Measurements from ENCODE around the gene MIS12. TPM values are rescaled to one million over a fixed set of nuclear protein-coding genes. Genes with fewer than 3 reads are reported as not detected.
A peak's percentile ranks its signal among the peaks of the same experiment; 100 is the strongest.

Gene MIS12
- total RNA-seq, 1 donor from 2014 or later, result 53.7 TPM

DNA sequence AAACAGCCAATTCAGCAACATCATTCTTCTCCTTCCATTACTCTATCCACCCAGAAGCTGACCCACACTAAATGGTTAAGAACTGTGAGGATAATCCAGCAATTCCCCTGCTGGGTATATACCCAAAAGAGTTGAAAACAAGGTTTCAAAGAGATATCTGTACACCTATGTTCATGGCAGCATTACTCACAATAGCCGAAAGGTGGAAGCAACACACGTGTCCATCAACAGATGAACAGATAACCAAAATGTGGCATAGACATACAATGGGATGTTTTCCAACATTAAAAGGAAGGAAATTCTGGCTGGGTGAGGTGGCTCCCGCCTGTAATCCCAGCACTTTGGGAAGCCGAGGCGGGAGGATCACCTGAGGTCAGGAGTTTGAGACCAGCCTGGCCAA, 19.9 kb downstream of the MIS12 start:
- Histone ChIP-seq H3K9me3 (ENCODE audit: low read depth) (no peaks in the 10 kb centered on the region), H3K4me2 (no peak overlapping the region), H3K27ac (no peak overlapping the region), H3K27me3 (peaks cover 20% of the 10 kb centered on the region), H3K4me1 (peaks cover 19% of the 10 kb centered on the region), H2AFZ (replicated peaks) (no peak overlapping the region), H3K4me3 (no peak overlapping the region), H3K36me3 (no peaks in the 10 kb centered on the region), H4K20me1 (ENCODE audit: low read depth) (no peaks in the 10 kb centered on the region), H3F3A (ENCODE audit: low read depth) (no peaks in the 10 kb centered on the region), H3K9ac (no peak overlapping the region), H3K79me2 (ENCODE audit: low read depth) (no peaks in the 10 kb centered on the region)
- Mint-ChIP-seq H3K4me3 (no peak overlapping the region), H3K27me3 (ENCODE audit: insufficient read depth, low read depth) (peaks cover 2% of the 10 kb centered on the region), H3K36me3 (no peaks in the 10 kb centered on the region), H3K27ac (no peak overlapping the region), H3K4me1 (peaks cover 42% of the 10 kb centered on the region), H3K9me3 (no peaks in the 10 kb centered on the region)
- no peak for DNase-seq (ENCODE audit: low spot score)
- TF ChIP-seq, protein P1, sequence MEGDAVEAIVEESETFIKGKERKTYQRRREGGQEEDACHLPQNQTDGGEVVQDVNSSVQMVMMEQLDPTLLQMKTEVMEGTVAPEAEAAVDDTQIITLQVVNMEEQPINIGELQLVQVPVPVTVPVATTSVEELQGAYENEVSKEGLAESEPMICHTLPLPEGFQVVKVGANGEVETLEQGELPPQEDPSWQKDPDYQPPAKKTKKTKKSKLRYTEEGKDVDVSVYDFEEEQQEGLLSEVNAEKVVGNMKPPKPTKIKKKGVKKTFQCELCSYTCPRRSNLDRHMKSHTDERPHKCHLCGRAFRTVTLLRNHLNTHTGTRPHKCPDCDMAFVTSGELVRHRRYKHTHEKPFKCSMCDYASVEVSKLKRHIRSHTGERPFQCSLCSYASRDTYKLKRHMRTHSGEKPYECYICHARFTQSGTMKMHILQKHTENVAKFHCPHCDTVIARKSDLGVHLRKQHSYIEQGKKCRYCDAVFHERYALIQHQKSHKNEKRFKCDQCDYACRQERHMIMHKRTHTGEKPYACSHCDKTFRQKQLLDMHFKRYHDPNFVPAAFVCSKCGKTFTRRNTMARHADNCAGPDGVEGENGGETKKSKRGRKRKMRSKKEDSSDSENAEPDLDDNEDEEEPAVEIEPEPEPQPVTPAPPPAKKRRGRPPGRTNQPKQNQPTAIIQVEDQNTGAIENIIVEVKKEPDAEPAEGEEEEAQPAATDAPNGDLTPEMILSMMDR (IDR thresholded peaks at IDR 0.05), result no peak
- TF ChIP-seq EZH2phosphoT487 (IDR thresholded peaks at IDR 0.05) (no peak), EZH2 (IDR thresholded peaks at IDR 0.05) (no peak)

DNA sequence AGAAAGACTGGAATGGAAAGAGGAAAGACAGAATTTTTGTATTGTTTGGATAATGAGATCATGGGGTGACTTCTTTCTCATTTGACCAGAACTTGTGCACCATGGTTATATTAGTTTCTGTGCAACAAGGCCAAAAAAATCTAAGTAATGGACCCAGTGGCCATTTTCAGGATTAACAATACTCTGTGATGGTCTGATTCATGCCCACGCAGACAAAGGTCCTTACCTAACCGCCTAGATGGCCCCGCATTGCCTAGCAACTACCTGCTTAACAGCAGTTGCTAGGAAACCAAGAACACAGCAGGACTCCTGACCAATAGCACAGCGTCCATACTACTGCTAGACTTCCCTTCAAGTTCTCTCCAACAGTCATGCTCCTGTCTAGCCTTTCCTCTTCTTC, 22.4 kb downstream of the MIS12 start:
- H3K9ac ChIP-seq, result no peak overlapping the region
- Mint-ChIP-seq H3K4me1 (peaks cover 43% of the 10 kb centered on the region), H3K36me3 (no peaks in the 10 kb centered on the region), H3K4me3 (peak overlapping the region; percentile 76), H3K27me3 (ENCODE audit: insufficient read depth, low read depth) (peaks cover 5% of the 10 kb centered on the region), H3K9me3 (peaks cover 3% of the 10 kb centered on the region), H3K27ac (peak overlapping the region; percentile 99)
- H2AFZ ChIP-seq (replicated peaks), result peak overlapping the region; percentile 62
- no peak overlapping the region for H3K4me3 ChIP-seq
- no peaks in the 10 kb centered on the region for H3K79me2 ChIP-seq (ENCODE audit: low read depth)
- H4K20me1 ChIP-seq (ENCODE audit: low read depth), result no peaks in the 10 kb centered on the region
- no peaks in the 10 kb centered on the region for H3K36me3 ChIP-seq
- DNase-seq (ENCODE audit: low spot score), result peak; percentile 86
- peaks cover 14% of the 10 kb centered on the region for H3K4me1 ChIP-seq
- no peaks in the 10 kb centered on the region for H3K9me3 ChIP-seq (ENCODE audit: low read depth)
- peak overlapping the region; percentile 48 for H3K4me2 ChIP-seq
- H3F3A ChIP-seq (ENCODE audit: low read depth), result no peaks in the 10 kb centered on the region
- H3K27ac ChIP-seq, result no peak overlapping the region
- no peaks in the 10 kb centered on the region for H3K27me3 ChIP-seq
- TF ChIP-seq, protein P1 (IDR thresholded peaks at IDR 0.05), result no peak
- TF ChIP-seq EZH2 (IDR thresholded peaks at IDR 0.05) (no peak), EZH2phosphoT487 (IDR thresholded peaks at IDR 0.05) (no peak)

DNA sequence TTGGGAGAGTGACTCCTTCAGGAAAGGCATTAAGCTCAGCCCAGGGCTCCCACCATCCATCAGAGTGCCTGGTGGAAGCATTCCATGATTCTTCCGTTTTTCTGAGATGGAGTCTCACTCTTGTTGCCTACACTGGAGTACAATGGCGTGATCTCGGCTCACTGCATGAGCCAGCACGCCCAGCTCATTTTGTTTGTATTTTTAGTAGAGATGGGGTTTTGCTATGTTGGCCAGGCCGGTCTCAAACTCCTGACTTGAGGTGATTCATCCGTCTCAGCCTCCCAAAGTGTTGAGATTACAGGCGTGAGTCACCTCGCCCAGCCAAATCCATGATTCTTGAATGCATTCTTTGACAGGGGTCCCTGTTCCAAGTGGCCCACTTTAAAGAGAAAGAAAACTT, 23.1 kb downstream of the MIS12 start:
- no peak overlapping the region for H3K9ac ChIP-seq
- H3K27ac Mint-ChIP-seq, result peak overlapping the region; percentile 99

More for the DNA sequence above, 23.1 kb downstream of the MIS12 start:
- Histone ChIP-seq H3F3A (ENCODE audit: low read depth) (no peaks in the 10 kb centered on the region), H3K27ac (no peak overlapping the region), H3K4me3 (no peak overlapping the region), H3K4me2 (no peak overlapping the region), H3K36me3 (no peaks in the 10 kb centered on the region), H3K27me3 (no peaks in the 10 kb centered on the region), H4K20me1 (ENCODE audit: low read depth) (no peaks in the 10 kb centered on the region), H2AFZ (replicated peaks) (peak overlapping the region; percentile 62), H3K79me2 (ENCODE audit: low read depth) (no peaks in the 10 kb centered on the region), H3K4me1 (peaks cover 14% of the 10 kb centered on the region), H3K9me3 (ENCODE audit: low read depth) (no peaks in the 10 kb centered on the region)
- Mint-ChIP-seq H3K4me1 (peaks cover 41% of the 10 kb centered on the region), H3K27me3 (ENCODE audit: insufficient read depth, low read depth) (peaks cover 5% of the 10 kb centered on the region), H3K9me3 (peaks cover 3% of the 10 kb centered on the region), H3K4me3 (no peak overlapping the region), H3K36me3 (no peaks in the 10 kb centered on the region)
- no peak for DNase-seq (ENCODE audit: low spot score)
- TF ChIP-seq, protein P1 (IDR thresholded peaks at IDR 0.05), result no peak
- no peak for TF ChIP-seq EZH2phosphoT487 (IDR thresholded peaks at IDR 0.05)
- TF ChIP-seq EZH2 (IDR thresholded peaks at IDR 0.05), result no peak
